SK-N-SH (cell line): ENCODE data around the gene PARD3B. TPM values are rescaled to one million over a fixed set of nuclear protein-coding genes. Genes with fewer than 3 reads are reported as not detected.

ENCODE experiments used
- CTCF ChIA-PET: fragments of 300-600, 350-600 bp; formaldehyde crosslinking; extraction: SDS; loops from one replicate; lab custom pipeline; 2021; lab: Yijun Ruan, JAX
- POLR2A ChIA-PET: fragments of 350-600 bp; sonication (Branson Sonifier 250); formaldehyde crosslinking; extraction: SDS; loops from one replicate; lab custom pipeline; 2020; ENCODE audit warnings: antibody characterized with exemption, inconsistent platforms; lab: Yijun Ruan, JAX
- DNase-seq: peaks from one replicate; pipeline ENCODE4 v3.0.0; 2012
- H2AFZ ChIP-seq: fragments of 200-600 bp; sonication (generic); 2 replicates; pipeline ENCODE4 v1.8.1; 2016; ENCODE audit warnings: antibody characterized with exemption, mild to moderate bottlenecking, low read depth
- H3F3A ChIP-seq: fragments of 200-600 bp; sonication (generic); replicated peaks from 2 replicates; pipeline ENCODE3; 2016; ENCODE audit warnings: antibody characterized with exemption, mild to moderate bottlenecking; ENCODE audit not compliant: insufficient read depth
- H3K27ac ChIP-seq, 2 experiments: fragments of 200-500 bp in 1 of 2; fragments of 200-600 bp in 1 of 2; sonication (Bioruptor generic) in 1 of 2; sonication (generic), shearing (Covaris generic) in 1 of 2; 2 replicates each; pipeline versions ENCODE4 v1.5.1 to v1.6.1; 2014 to 2016; ENCODE audit warnings: low read depth in 2 of 2, inconsistent platforms in 1 of 2, low read length in 1 of 2, mild to moderate bottlenecking in 1 of 2, mixed read lengths in 1 of 2
- H3K27me3 ChIP-seq: fragments of 200-600 bp; sonication (generic), shearing (Covaris generic); 2 replicates; pipeline ENCODE4 v1.6.1; 2016; ENCODE audit warnings: mixed run types; ENCODE audit not compliant: insufficient read depth
- H3K36me3 ChIP-seq, 2 experiments: fragments of 200-500 bp in 1 of 2; fragments of 200-600 bp in 1 of 2; sonication (Bioruptor generic) in 1 of 2; sonication (generic) in 1 of 2; replicated peaks in 1 of 2; 2 replicates each; pipeline versions ENCODE3 to v1.5.1; 2014 to 2016; ENCODE audit warnings: low read length in 1 of 2, mild to moderate bottlenecking in 1 of 2; ENCODE audit not compliant: insufficient read depth in 2 of 2, control insufficient read depth in 1 of 2
- H3K4me1 ChIP-seq, 2 experiments: fragments of 200-500 bp in 1 of 2; fragments of 200-600 bp in 1 of 2; sonication (Bioruptor generic) in 1 of 2; sonication (generic), shearing (Covaris generic) in 1 of 2; 2 replicates each; pipeline versions ENCODE4 v1.5.1 to v1.6.1; 2014 to 2016; ENCODE audit warnings: low read depth in 1 of 2, low read length in 1 of 2, mixed run types in 1 of 2; ENCODE audit not compliant: insufficient read depth in 2 of 2, control insufficient read depth in 1 of 2
- H3K4me2 ChIP-seq: fragments of 200-600 bp; sonication (generic), shearing (Covaris generic); 2 replicates; pipeline ENCODE4 v1.6.1; 2017; ENCODE audit warnings: mixed run types
- H3K4me3 ChIP-seq, 2 experiments: fragments of 200-500 bp in 1 of 2; fragments of 200-600 bp in 1 of 2; sonication (Bioruptor generic) in 1 of 2; sonication (generic), shearing (Covaris generic) in 1 of 2; 2 replicates each; pipeline versions ENCODE4 v1.5.1 to v1.8.1; 2014 to 2016; ENCODE audit warnings: low read depth in 2 of 2, inconsistent platforms in 1 of 2, low read length in 1 of 2, mild to moderate bottlenecking in 1 of 2, mixed read lengths in 1 of 2, moderate library complexity in 1 of 2
- H3K79me2 ChIP-seq: fragments of 200-600 bp; sonication (generic); 2 replicates; pipeline ENCODE4 v1.8.1; 2017; ENCODE audit warnings: mild to moderate bottlenecking; ENCODE audit not compliant: insufficient read depth
- H3K9ac ChIP-seq: fragments of 200-600 bp; sonication (generic); 2 replicates; pipeline ENCODE4 v1.6.1; 2017; ENCODE audit warnings: mixed run types
- H3K9me2 ChIP-seq: fragments of 200-600 bp; sonication (generic); 2 replicates; pipeline ENCODE4 v1.6.1; 2017; ENCODE audit warnings: mixed run types
- H3K9me3 ChIP-seq: fragments of 200-600 bp; sonication (generic); 2 replicates; pipeline ENCODE4 v1.6.1; 2017; ENCODE audit warnings: mixed run types, mild to moderate bottlenecking, moderate library complexity
- H4K20me1 ChIP-seq: fragments of 200-600 bp; sonication (generic); 2 replicates; pipeline ENCODE4 v1.6.1; 2017; ENCODE audit warnings: mild to moderate bottlenecking, mixed run types; ENCODE audit not compliant: insufficient read depth
- CHD2 ChIP-seq: fragments of 150-350 bp; IDR thresholded peaks from 2 replicates; pipeline ENCODE4 v1.6.1; 2018; ENCODE audit warnings: low read length; ENCODE audit not compliant: partially characterized antibody
- ELF1 ChIP-seq: IDR thresholded peaks from 2 replicates; pipeline ENCODE4 v1.4.0; 2012
- JUND ChIP-seq: IDR thresholded peaks from 2 replicates; pipeline ENCODE4 v1.4.0; 2012
- RAD21 ChIP-seq: IDR thresholded peaks from 2 replicates; pipeline ENCODE4 v1.6.1; 2012; ENCODE audit warnings: mild to moderate bottlenecking, low read length
- RCOR1 ChIP-seq: fragments of 150-350 bp; IDR thresholded peaks from 2 replicates; pipeline ENCODE4 v1.6.1; 2017; ENCODE audit warnings: antibody characterized with exemption, low read length
- REST ChIP-seq: IDR thresholded peaks from 2 replicates; pipeline ENCODE4 v1.6.1; 2012; ENCODE audit warnings: mild to moderate bottlenecking, low read depth, low read length, moderate library complexity
- TAF1 ChIP-seq: IDR thresholded peaks from 2 replicates; pipeline ENCODE4 v1.6.1; 2012; ENCODE audit warnings: low read depth, mild to moderate bottlenecking, low read length, moderate library complexity, borderline replicate concordance
- TCF12 ChIP-seq: IDR thresholded peaks from 2 replicates; pipeline ENCODE4 v1.4.0; 2012
- ZBTB33 ChIP-seq: IDR thresholded peaks from 2 replicates; pipeline ENCODE4 v1.4.0; 2012; ENCODE audit warnings: low read depth, borderline replicate concordance
- WGBS: methylation state at CpG from one replicate; pipeline ENCODE4 v1.1.6; 2017; ENCODE audit warnings: low lambda C conversion rate; 5-methylcytosine and 5-hydroxymethylcytosine counted together
- polyA plus RNA-seq, 3 experiments: library from polyadenylated mRNA; depleted of rRNA; stranded (reverse); fragments of >200 nt; gene quantifications; 2 replicates each; pipeline ENCODE4 v1.2.3, GENCODE V29; 2012

PARD3B gene
- polyA plus RNA-seq, 1 of the 3 experiments (the other 2 are of a cell fraction): 0.87 TPM

- H3K4me1 ChIP-seq: no peaks in the 10 kb centered on the region
- no peak overlapping the region for H3K9ac ChIP-seq
- DNase-seq: no peak
- H2AFZ ChIP-seq: no peak overlapping the region
- no peaks in the 10 kb centered on the region for H3K79me2 ChIP-seq
- no peaks in the 10 kb centered on the region for H3K27me3 ChIP-seq
- H3K27ac ChIP-seq: no peak overlapping the region
- 82% methylated on average over 3 of the region's 3 CpGs for WGBS
- H3K9me3 ChIP-seq: no peaks in the 10 kb centered on the region
- no peaks in the 10 kb centered on the region for H3K9me2 ChIP-seq
- H3K4me3 ChIP-seq: no peak overlapping the region
- ChIA-PET POLR2A (no interaction called here), CTCF (no interaction called here)
- H3F3A ChIP-seq: no peaks in the 10 kb centered on the region
- TF ChIP-seq TCF12: no peak
- TF ChIP-seq JUND: no peak
- TF ChIP-seq ZBTB33: no peak
- no peaks in the 10 kb centered on the region for H3K36me3 ChIP-seq
- no peak overlapping the region for H3K4me2 ChIP-seq
- H4K20me1 ChIP-seq: no peaks in the 10 kb centered on the region
Measured at GRCh38 chr2:204717591-204717990, 172.3 kb downstream of the PARD3B start.

GRCh38 chr2:204718607-204719006, 173.3 kb downstream of the PARD3B start:
- H3K27me3 ChIP-seq: no peaks in the 10 kb centered on the region
- no peak overlapping the region for H2AFZ ChIP-seq
- 92% methylated on average over 3 of the region's 3 CpGs for WGBS
- H3K9me3 ChIP-seq: no peaks in the 10 kb centered on the region
- POLR2A ChIA-PET: no interaction called here
- H3K4me1 ChIP-seq: no peaks in the 10 kb centered on the region
- H4K20me1 ChIP-seq: no peaks in the 10 kb centered on the region
- no peaks in the 10 kb centered on the region for H3K36me3 ChIP-seq
- H3K4me3 ChIP-seq: no peak overlapping the region
- no peak overlapping the region for H3K4me2 ChIP-seq
- no peaks in the 10 kb centered on the region for H3K9me2 ChIP-seq
- CTCF ChIA-PET: no interaction called here
- no peaks in the 10 kb centered on the region for H3K79me2 ChIP-seq
- H3K27ac ChIP-seq: no peak overlapping the region
- no peak overlapping the region for H3K9ac ChIP-seq
- no peak for DNase-seq
- no peaks in the 10 kb centered on the region for H3F3A ChIP-seq
- no peak for TF ChIP-seq ELF1
- TF ChIP-seq RAD21: no peak
- no peak for TF ChIP-seq RCOR1
- TF ChIP-seq REST: no peak

GRCh38 chr2:204720874-204721273, 175.6 kb downstream of the PARD3B start:
- ChIA-PET POLR2A (no interaction called here), CTCF (interaction anchor here (1.0 kb wide), 1 partner anchor 29 kb away, joined by 3 read pairs; no protein-coding TSS in a partner anchor)
- Histone ChIP-seq H3K36me3 (no peaks in the 10 kb centered on the region), H3K27ac (no peak overlapping the region), H3K4me1 (no peaks in the 10 kb centered on the region), H3K79me2 (no peaks in the 10 kb centered on the region), H2AFZ (no peak overlapping the region), H3K9me3 (no peaks in the 10 kb centered on the region), H3F3A (no peaks in the 10 kb centered on the region), H3K4me3 (no peak overlapping the region), H4K20me1 (no peaks in the 10 kb centered on the region), H3K27me3 (no peaks in the 10 kb centered on the region), H3K4me2 (no peak overlapping the region)
- WGBS: 85% methylated on average over 2 of the region's 2 CpGs
- no peak for TF ChIP-seq CHD2
- no peak for TF ChIP-seq TAF1
- TF ChIP-seq, all 33 proteins: peak for 0
- no peaks in the 10 kb centered on the region for H3K9me2 ChIP-seq
- no peak for DNase-seq
- no peak overlapping the region for H3K9ac ChIP-seq
